ENCODE measurements around the gene TBX15.
"Not testable (repeated sequence)": the region's sequence is repeated elsewhere in the genome, so short reads cannot be mapped to it uniquely, and the experiment has no call there.

TBX15 gene

GRCh38 chr1:118918230-118918939 lies 69.8 kb downstream of the TBX15 start:
- no peaks in the 10 kb centered on the region for H4K20me1 ChIP-seq (ENCODE audit: control insufficient read depth, insufficient read depth, low read depth, low read length)
- H3K4me3 ChIP-seq (ENCODE audit: low read length): no peak overlapping the region
- H3K27ac ChIP-seq (ENCODE audit: low read depth, low read length): no peak overlapping the region
- no peak for TF ChIP-seq CTCF (IDR thresholded peaks at IDR 0.05; ENCODE audit: low read depth, low read length, poor library complexity, severe bottlenecking)
- TF ChIP-seq EZH2phosphoT487 (IDR thresholded peaks at IDR 0.05; ENCODE audit: borderline replicate concordance, low read length): no peak
- no peaks in the 10 kb centered on the region for H3K9me2 ChIP-seq (replicated peaks; ENCODE audit: control insufficient read depth, low read length)
- no peaks in the 10 kb centered on the region for H3F3A ChIP-seq (ENCODE audit: control insufficient read depth, insufficient read depth)
- H3K4me1 ChIP-seq (ENCODE audit: control insufficient read depth, low read length): peaks cover 12% of the 10 kb centered on the region
- no peaks in the 10 kb centered on the region for H3K79me2 ChIP-seq (ENCODE audit: control insufficient read depth, low read length)
- H3K27me3 ChIP-seq (ENCODE audit: control insufficient read depth, low read length): no peaks in the 10 kb centered on the region; the same call in 1 of the 2 replicates
- no peaks in the 10 kb centered on the region for H3K9me3 ChIP-seq (ENCODE audit: control insufficient read depth, insufficient read depth, low read length)
- H3K36me3 ChIP-seq (ENCODE audit: control insufficient read depth, low read length): no peaks in the 10 kb centered on the region
- H3K4me2 ChIP-seq (ENCODE audit: low read length): peak overlapping the region; percentile 20

- not testable (repeated sequence) for H3K9me2 ChIP-seq (replicated peaks; ENCODE audit: control insufficient read depth, low read length); H3K9me3 ChIP-seq (ENCODE audit: control insufficient read depth, insufficient read depth, low read length); H3K4me2 ChIP-seq (ENCODE audit: low read length); H4K20me1 ChIP-seq (ENCODE audit: control insufficient read depth, insufficient read depth, low read depth, low read length); H3K27me3 ChIP-seq (ENCODE audit: control insufficient read depth, low read length); H3K36me3 ChIP-seq (ENCODE audit: control insufficient read depth, low read length); H3K4me3 ChIP-seq (ENCODE audit: low read length); H3F3A ChIP-seq (ENCODE audit: control insufficient read depth, insufficient read depth); H3K79me2 ChIP-seq (ENCODE audit: control insufficient read depth, low read length); H3K27ac ChIP-seq (ENCODE audit: low read depth, low read length)
- H3K4me1 ChIP-seq (ENCODE audit: control insufficient read depth, low read length): peaks cover 12% of the 10 kb centered on the region
Observed at GRCh38 chr1:118916346-118916745, 71.8 kb downstream of the TBX15 start.

GRCh38 chr1:118914379-118915161 lies 73.6 kb downstream of the TBX15 start:
- no peaks in the 10 kb centered on the region for H4K20me1 ChIP-seq (ENCODE audit: control insufficient read depth, insufficient read depth, low read depth, low read length)
- no peaks in the 10 kb centered on the region for H3K79me2 ChIP-seq (ENCODE audit: control insufficient read depth, low read length)
- 0 out of 2 replicates have a peak, but pooled peaks cover 3% of the 10 kb centered on the region for H3K27me3 ChIP-seq (ENCODE audit: control insufficient read depth, low read length)
- no peaks in the 10 kb centered on the region for H3K36me3 ChIP-seq (ENCODE audit: control insufficient read depth, low read length)
- H3F3A ChIP-seq (ENCODE audit: control insufficient read depth, insufficient read depth): no peaks in the 10 kb centered on the region
- no peak overlapping the region for H3K4me2 ChIP-seq (ENCODE audit: low read length)
- H3K27ac ChIP-seq (ENCODE audit: low read depth, low read length): no peak overlapping the region
- H3K9me2 ChIP-seq (replicated peaks; ENCODE audit: control insufficient read depth, low read length): no peaks in the 10 kb centered on the region
- H3K4me1 ChIP-seq (ENCODE audit: control insufficient read depth, low read length): peaks cover 12% of the 10 kb centered on the region
- H3K9me3 ChIP-seq (ENCODE audit: control insufficient read depth, insufficient read depth, low read length): no peaks in the 10 kb centered on the region
- TF ChIP-seq EZH2phosphoT487 (IDR thresholded peaks at IDR 0.05; ENCODE audit: borderline replicate concordance, low read length) (no peak), CTCF (IDR thresholded peaks at IDR 0.05; ENCODE audit: low read depth, low read length, poor library complexity, severe bottlenecking) (no peak)
- H3K4me3 ChIP-seq (ENCODE audit: low read length): no peak overlapping the region

GRCh38 chr1:118913818-118914217 lies 74.3 kb downstream of the TBX15 start:
- H3K79me2 ChIP-seq (ENCODE audit: control insufficient read depth, low read length): no peaks in the 10 kb centered on the region
- no peaks in the 10 kb centered on the region for H3K36me3 ChIP-seq (ENCODE audit: control insufficient read depth, low read length)
- H3K4me2 ChIP-seq (ENCODE audit: low read length): no peak overlapping the region
- no peak overlapping the region for H3K4me3 ChIP-seq (ENCODE audit: low read length)
- H3K9me3 ChIP-seq (ENCODE audit: control insufficient read depth, insufficient read depth, low read length): no peaks in the 10 kb centered on the region
- H3K4me1 ChIP-seq (ENCODE audit: control insufficient read depth, low read length): peaks cover 8% of the 10 kb centered on the region
- no peak overlapping the region for H3K27ac ChIP-seq (ENCODE audit: low read depth, low read length)
- no peaks in the 10 kb centered on the region for H3F3A ChIP-seq (ENCODE audit: control insufficient read depth, insufficient read depth)
- TF ChIP-seq EZH2phosphoT487 (IDR thresholded peaks at IDR 0.05; ENCODE audit: borderline replicate concordance, low read length): no peak
- TF ChIP-seq CTCF (IDR thresholded peaks at IDR 0.05; ENCODE audit: low read depth, low read length, poor library complexity, severe bottlenecking): no peak
- H3K27me3 ChIP-seq (ENCODE audit: control insufficient read depth, low read length): 0 out of 2 replicates have a peak, but pooled peaks cover 3% of the 10 kb centered on the region
- no peaks in the 10 kb centered on the region for H4K20me1 ChIP-seq (ENCODE audit: control insufficient read depth, insufficient read depth, low read depth, low read length)
- no peaks in the 10 kb centered on the region for H3K9me2 ChIP-seq (replicated peaks; ENCODE audit: control insufficient read depth, low read length)
